Ascending aorta (tissue), 2 donors: ENCODE data around the gene TEKT2. TPM values are rescaled to one million over a fixed set of nuclear protein-coding genes. Genes with fewer than 3 reads are reported as not detected.

ENCODE experiments used
- DNase-seq, 2 donors: peaks; one replicate each; pipeline ENCODE4 v3.0.0-alpha.2; 2019; ENCODE audit warnings: low spot score in 2 of 2
- H3K27ac ChIP-seq, 2 donors: fragments of 200-600 bp; sonication (generic); one replicate each; pipeline ENCODE4 v1.5.1; 2016 to 2017; ENCODE audit warnings: mild to moderate bottlenecking in 1 of 2
- H3K27me3 ChIP-seq: fragments of 200-600 bp; sonication (generic); one replicate; pipeline ENCODE4 v1.5.1; 2017
- H3K36me3 ChIP-seq, 2 donors: fragments of 200-600 bp; sonication (generic); one replicate each; pipeline ENCODE4 v1.5.1; 2016
- H3K4me1 ChIP-seq, 2 donors: fragments of 200-600 bp; sonication (generic); one replicate each; pipeline ENCODE4 v1.5.1; 2016 to 2017; ENCODE audit warnings: mild to moderate bottlenecking in 1 of 2
- H3K4me3 ChIP-seq, 2 donors: fragments of 200-600 bp; sonication (generic); one replicate each; pipeline ENCODE4 v1.5.1; 2016 to 2017; ENCODE audit warnings: mild to moderate bottlenecking in 1 of 2
- H3K9me3 ChIP-seq, 2 donors: fragments of 200-600 bp; sonication (generic); one replicate each; pipeline ENCODE4 v1.5.1; 2016
- CTCF ChIP-seq, 3 experiments: fragments of 200-600 bp in 2 of 3; fragments of 450-650 bp in 1 of 3; sonication (generic) in 2 of 3; IDR thresholded peaks; one replicate each; pipeline ENCODE4 v1.5.1; 2016 to 2019; ENCODE audit warnings: antibody characterized with exemption in 3 of 3, mild to moderate bottlenecking in 1 of 3, moderate library complexity in 1 of 3
- intact Hi-C: fragments of 100-400 bp; cut with DNase I; formaldehyde crosslinking; loops from one replicate; pipeline ENCODE4 v1.15.1; 2023
- total RNA-seq: library from RNA; depleted of rRNA; stranded (reverse); fragments of >200 nt; gene quantifications from one replicate; pipeline ENCODE4 v1.1.0, GENCODE V29; 2016

The TEKT2 gene
- total RNA-seq, 1 donor from 2014 or later = not detected

GRCh38 chr1:36094621-36095061, 10.7 kb downstream of the TEKT2 start:
- Histone ChIP-seq H3K4me3 (no peak overlapping the region), H3K27ac (no peak overlapping the region), H3K9me3 (no peaks in the 10 kb centered on the region), H3K4me1 (peaks cover 2 to 15% of the 10 kb centered on the region in 2 donors), H3K27me3 (no peaks in the 10 kb centered on the region), H3K36me3 (peaks cover 29 to 39% of the 10 kb centered on the region in 2 donors)
- no peak for DNase-seq
- intact Hi-C loops = no loop called here
- TF ChIP-seq CTCF (IDR thresholded peaks at IDR 0.05) = no peak

GRCh38 chr1:36095760-36096405, 12.0 kb downstream of the TEKT2 start:
- Histone ChIP-seq H3K4me1 (peaks cover 0 to 16% of the 10 kb centered on the region in 2 donors), H3K36me3 (peaks cover 29 to 39% of the 10 kb centered on the region in 2 donors), H3K27ac (peak overlapping the region in 1 of 2 donors; percentile 11), H3K9me3 (no peaks in the 10 kb centered on the region), H3K27me3 (no peaks in the 10 kb centered on the region), H3K4me3 (no peak overlapping the region)
- DNase-seq = no peak
- intact Hi-C loops = no loop called here
- TF ChIP-seq CTCF (IDR thresholded peaks at IDR 0.05) = no peak

GRCh38 chr1:36096500-36097432, 12.9 kb downstream of the TEKT2 start:
- TF ChIP-seq CTCF (IDR thresholded peaks at IDR 0.05) = no peak
- no peak for DNase-seq
- Histone ChIP-seq H3K27me3 (no peaks in the 10 kb centered on the region), H3K36me3 (peaks cover 22 to 30% of the 10 kb centered on the region in 2 donors), H3K27ac (no peak overlapping the region), H3K4me3 (no peak overlapping the region), H3K9me3 (no peaks in the 10 kb centered on the region), H3K4me1 (peaks cover 0 to 10% of the 10 kb centered on the region in 2 donors)
- intact Hi-C loops = no loop called here

GRCh38 chr1:36097693-36098585, 14.0 kb downstream of the TEKT2 start:
- Histone ChIP-seq H3K4me3 (no peak overlapping the region), H3K27me3 (no peaks in the 10 kb centered on the region), H3K9me3 (no peaks in the 10 kb centered on the region), H3K4me1 (peaks cover 0 to 10% of the 10 kb centered on the region in 2 donors), H3K36me3 (peaks cover 14 to 18% of the 10 kb centered on the region in 2 donors), H3K27ac (no peak overlapping the region)
- intact Hi-C loops = loop anchor here (2.0 kb wide), 1 partner anchor 323 kb away; no protein-coding TSS in a partner anchor
- DNase-seq = no peak
- TF ChIP-seq CTCF (IDR thresholded peaks at IDR 0.05) = no peak
